CD4-positive, alpha-beta T cell treated with Interleukin-21 for 1 hour (primary cell): ENCODE data around the gene TNFRSF14.
A peak's percentile ranks its signal among the peaks of the same experiment; 100 is the strongest.
"Not testable (repeated sequence)": the region's sequence is repeated elsewhere in the genome, so short reads cannot be mapped to it uniquely, and the experiment has no call there.

Experiments used
- DNase-seq: peaks from one replicate; pipeline ENCODE4 v3.0.0-alpha.2; 2020

TNFRSF14 gene

DNA sequence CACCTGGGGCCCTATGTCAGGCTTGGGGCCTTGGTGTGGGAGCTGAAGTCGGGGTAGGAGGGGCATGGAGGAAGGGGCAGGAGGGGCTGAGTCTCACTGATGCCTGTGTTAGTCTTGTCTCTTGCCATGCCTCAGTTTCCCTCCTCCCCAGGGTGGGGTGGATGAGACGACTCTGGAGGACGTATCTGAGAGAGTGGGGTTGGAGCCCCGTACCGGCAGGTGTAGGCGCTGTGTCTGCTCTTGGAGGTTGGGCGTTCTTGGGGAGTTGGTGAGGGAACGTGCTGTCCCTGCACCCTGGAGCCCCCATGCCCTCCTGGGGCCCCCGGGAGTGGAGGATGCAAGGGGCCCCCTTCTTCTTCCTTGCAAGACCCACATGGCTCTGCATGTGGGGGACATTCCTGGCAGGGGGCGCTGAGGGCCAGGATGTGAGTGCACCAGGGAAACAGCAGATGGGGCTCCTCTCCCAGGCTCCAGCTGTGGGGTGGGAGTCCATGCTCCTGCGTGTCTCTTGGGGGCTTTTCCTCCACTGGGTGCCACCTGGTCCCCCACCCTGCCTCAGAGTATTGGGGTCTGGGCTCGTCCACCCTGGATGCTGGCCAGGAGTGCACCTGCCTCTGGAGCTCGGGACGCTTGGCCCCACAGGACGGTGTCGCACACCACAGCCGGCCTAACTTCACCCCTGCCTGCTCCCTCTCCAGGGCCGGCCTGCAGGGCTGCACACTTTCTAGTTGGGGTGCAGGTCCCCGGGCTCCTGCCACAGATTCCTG is 1.4 kb upstream of the TNFRSF14 start:
- peak; percentile 59 for DNase-seq

DNA sequence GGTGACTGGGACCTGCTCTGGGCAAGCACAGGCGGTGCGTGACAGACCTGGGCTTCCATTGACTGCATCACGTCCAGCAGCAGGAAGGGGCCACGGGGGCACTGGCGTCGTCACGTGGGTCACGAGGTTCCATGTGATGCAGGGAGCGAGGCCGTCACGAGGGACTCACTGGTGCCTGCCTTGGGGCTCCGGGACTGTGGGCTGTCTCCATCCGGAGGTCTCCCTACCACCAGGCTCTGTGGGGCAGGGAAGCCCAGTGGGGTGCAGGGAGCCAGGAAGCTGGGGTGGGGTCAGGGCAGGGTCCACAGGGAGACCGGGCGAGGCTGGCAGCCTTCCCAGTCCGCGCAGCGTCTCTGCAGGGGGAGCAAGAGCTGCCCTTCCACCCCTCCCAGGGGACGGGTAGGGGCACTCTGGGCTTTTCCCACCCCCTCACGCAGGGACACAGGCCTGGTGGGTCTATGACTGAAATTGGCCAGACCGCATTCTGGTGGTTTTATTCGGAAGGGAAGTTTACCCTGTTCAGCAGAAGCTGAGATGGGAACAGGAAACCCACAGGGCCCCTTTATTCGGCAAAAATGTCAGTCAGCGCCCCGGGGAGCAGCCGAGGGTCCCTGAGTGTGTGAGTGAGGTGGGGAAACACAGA is 416 bp upstream of the TNFRSF14 start:
- DNase-seq = peak; percentile 77

DNA sequence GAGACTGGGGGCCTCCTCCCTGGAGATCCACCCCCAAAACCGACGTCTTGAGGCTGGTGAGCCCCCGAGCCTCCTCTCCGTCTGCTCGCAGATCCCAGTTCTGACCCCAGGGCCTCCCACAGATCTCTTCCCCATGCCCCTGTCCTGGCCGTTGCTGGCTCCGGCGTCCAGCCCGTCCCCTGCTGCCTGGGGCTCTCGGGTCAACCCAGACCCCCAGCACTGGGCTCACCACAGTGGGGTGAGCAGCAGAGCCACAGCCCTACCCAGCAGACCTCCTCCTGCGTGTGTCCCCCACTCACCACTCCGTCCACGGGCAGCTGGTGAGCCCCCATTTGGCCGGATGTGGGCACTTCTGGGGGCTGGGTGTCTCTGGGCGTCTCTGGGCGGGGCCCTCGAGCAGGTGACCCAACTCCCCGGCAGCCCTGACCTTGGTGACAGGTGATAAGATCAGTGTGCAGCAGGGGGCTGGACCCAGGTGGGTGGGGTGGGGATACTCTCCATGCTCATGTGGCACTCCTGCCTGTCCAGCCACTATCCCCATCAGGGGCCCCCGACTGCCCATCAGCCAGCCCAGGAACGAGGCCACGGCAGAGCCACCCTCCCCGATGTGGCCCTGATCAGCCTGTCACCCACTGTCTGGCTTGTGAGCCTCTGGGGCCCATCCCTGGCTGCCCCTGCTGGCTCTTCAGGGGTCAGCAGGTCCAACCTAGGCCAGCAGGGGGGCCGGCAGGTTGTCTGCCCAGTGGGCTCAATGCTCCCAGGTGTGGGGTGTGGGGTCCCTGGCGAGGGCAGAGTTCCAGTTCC is 709 bp downstream of the TNFRSF14 start:
- peak; percentile 64 for DNase-seq

- DNase-seq = no peak
Measured at GRCh38 chr1:2557482-2558400, 1.6 kb downstream of the TNFRSF14 start.

- no peak for DNase-seq
Measured at GRCh38 chr1:2558420-2558819, 2.2 kb downstream of the TNFRSF14 start.

DNA sequence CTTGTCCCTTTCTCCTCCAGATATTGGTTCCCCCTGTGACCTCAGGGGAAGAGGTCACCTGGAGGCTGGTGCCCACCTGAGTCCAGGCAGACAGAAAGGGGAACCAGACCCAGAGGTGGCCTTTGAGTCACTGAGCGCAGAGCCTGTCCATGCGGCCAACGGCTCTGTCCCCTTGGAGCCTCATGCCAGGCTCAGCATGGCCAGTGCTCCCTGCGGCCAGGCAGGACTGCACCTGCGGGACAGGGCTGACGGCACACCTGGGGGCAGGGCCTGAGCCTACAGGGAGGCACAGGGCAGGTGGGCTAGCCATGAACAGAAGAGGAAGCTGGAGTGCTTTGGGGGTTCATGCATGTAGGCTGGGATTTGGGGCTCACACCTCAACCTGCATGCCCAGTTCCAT is 2.7 kb downstream of the TNFRSF14 start:
- no peak for DNase-seq

- DNase-seq = no peak
Measured at GRCh38 chr1:2559509-2560298, 3.5 kb downstream of the TNFRSF14 start.

- no peak for DNase-seq
Measured at GRCh38 chr1:2560299-2561073, 4.3 kb downstream of the TNFRSF14 start.

- DNase-seq = no peak
Measured at GRCh38 chr1:2561446-2561845, 5.3 kb downstream of the TNFRSF14 start.

DNA sequence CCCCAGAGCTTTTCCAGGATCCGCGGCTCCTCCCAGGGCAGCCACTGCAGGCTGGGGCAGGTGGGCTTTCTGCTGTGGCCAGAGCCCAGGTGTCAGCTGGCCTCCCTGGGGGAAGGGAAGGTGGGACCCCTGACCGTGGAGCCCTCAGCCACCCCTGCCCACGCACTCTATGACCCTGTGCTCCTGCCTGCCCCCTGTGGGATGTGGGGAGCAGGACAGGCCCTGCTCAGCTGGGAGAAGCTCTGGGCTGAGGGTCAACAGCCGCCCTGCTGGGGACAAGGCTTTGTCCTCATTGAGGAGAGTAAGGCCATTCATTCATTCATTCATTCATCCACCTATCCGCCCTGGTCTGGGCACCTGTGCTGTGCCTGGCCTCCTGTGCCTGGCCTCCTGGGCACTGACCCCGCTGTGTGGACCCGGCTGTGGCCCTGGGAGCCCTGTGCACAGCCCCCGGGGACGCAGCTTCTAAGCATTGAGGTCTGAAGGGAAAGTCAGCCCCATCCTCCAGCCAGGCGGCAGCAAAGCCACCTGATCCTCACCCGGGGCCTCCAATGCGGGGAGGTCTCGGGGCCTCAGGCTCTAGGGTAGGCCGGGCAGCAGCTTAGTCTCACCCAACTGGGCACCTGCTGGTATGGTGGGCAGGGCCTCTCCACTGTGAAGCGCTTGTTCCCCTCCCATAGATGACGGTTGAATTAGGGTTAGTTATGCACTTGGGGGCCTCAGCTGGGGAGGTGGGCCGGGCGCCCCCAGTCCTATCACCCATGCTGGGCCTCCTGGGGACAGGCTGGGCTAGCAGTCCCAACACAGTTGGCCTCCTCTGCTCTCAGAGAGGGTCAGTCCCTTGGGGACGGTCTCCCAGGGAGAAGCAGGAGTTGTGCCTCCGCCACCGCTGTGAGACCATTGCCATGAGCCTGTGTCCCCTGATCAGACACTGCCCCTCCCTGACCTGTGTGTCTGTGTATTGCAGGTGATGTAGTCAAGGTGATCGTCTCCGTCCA is 6.0 kb downstream of the TNFRSF14 start:
- peak; percentile 26 for DNase-seq

DNA sequence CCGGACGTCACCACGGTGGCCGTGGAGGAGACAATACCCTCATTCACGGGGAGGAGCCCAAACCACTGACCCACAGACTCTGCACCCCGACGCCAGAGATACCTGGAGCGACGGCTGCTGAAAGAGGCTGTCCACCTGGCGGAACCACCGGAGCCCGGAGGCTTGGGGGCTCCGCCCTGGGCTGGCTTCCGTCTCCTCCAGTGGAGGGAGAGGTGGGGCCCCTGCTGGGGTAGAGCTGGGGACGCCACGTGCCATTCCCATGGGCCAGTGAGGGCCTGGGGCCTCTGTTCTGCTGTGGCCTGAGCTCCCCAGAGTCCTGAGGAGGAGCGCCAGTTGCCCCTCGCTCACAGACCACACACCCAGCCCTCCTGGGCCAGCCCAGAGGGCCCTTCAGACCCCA is 7.0 kb downstream of the TNFRSF14 start:
- DNase-seq = no peak

DNA sequence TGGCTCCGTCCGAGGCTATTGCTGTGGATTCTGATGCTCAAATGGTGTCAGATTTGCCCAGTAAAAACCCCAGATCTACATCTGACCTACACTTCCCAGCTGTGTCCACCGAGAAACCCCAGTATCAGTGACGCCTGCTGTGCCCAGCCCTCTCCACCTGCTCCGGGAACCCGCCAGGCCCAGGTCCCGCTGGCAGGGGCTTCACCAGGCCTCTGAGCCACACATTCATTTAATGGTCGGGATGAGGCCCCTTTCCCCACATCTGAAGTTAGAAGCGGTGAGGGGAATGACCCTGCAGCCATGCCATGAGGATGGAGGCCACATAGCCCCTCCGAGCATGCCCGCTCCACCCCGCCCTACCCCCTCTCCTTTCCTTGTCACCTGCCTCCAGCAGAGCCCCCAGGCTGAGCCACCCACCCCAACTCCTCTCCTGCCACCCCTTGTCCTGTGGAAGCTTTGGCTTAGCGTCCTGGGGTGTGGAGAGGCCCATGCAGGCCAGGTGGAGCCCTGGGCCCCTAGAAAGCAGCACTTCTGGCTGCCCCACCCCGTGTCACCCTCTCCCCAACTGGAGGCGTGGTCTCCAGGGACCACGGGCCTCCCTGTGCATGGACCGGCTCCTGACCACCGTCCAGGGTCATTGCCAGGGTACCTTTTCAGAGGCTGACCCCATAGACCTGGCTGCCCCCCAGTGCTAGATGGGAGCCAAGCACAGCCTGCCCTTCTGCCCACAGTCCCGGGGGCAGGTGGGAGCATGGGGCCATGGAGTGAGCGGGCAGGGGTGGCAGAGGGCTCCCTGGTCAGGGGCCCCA is 8.0 kb downstream of the TNFRSF14 start:
- DNase-seq = no peak

- no peak for DNase-seq
Measured at GRCh38 chr1:2564815-2565374, 8.7 kb downstream of the TNFRSF14 start.

DNA sequence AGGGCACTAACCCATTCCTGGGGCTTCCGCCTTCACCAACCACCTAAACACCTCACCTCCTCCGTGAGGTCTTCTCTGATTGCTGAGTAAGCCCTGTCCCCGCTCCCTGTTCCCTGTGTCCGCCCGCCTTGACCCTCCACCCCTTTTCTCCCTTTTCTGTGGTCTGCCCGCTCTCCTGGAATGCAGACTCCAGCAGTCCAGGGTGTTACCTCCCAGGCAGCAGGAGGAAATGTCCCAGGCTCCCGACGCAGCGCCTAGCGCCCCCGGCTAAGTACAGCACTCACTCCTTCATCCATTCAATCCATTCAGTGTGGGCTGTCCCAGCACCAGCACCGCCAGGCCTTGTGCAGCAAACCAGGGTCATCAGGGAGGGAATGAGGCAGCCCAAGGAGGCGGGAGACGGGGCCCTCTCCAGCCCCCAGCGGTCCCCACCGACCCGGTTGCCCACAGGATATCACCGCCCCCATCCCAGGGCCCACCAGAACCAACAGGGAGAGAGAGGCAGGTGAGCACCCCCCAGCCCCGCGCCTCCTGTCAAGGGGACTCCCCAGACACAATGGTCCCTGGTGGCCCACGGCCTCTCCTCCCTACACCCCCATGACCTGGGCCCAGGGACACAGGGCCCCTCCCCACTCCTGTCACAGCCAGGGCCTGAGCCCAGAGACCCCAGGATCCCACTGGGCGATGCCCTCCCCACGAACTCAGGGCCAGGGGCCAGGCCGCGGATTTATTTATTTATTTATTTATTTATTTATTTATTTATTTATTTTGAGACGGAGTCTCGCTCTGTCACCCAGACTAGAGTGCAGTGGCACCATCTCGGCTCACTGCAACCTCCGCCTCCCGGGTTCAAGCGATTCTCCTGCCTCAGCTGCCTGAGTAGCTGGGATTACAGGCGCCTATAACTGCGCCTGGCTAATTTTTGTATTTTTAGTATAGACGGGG is 10.2 kb downstream of the TNFRSF14 start:
- no peak for DNase-seq

GRCh38 chr1:2567083-2567679 is 11.0 kb downstream of the TNFRSF14 start:
- DNase-seq = no peak

DNA sequence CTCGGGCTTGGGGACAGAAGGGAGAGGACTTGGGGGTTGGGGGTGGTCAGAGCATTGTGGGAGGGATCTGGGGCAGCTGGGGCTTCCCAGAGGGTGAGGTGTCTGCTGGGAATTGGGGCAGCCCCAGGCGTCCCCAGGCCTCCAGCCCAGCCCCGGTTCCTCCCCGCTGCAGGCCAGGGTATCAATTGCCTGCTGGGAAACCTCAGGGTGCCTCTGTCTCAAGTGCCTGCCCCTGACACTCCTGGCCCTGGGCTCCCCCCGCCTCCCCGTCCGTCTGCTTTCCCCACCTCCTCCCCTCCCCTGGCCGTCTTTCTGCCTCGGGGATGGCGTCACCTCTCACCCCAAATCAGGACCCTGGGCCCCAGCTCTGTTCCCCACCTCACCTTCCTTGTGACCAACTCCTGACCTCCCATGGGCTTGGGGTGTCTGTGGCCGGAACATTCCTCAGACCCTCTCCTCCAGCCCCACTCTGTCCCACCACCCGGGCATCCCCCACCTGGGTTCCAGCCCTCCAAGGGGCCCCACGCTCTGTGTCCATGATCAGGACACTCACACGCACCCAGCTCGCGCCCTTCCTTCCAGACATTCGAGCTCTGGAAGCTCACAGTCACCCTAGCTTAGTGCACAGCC is 12.1 kb downstream of the TNFRSF14 start:
- not testable (repeated sequence) for DNase-seq
